NT2/D1 (cell line): ENCODE results near the gene ANAPC4.

Source experiments
- DNase-seq: peaks from one replicate; pipeline ENCODE4 v3.0.0-alpha.2; 2011; ENCODE audit warnings: low read depth, low spot score
- H3K27me3 ChIP-seq: 2 replicates; pipeline ENCODE4 v1.6.0; 2011; ENCODE audit warnings: mild to moderate bottlenecking; ENCODE audit not compliant: insufficient read length, insufficient read depth
- H3K36me3 ChIP-seq: 2 replicates; pipeline ENCODE4 v1.6.1; 2011; ENCODE audit warnings: mild to moderate bottlenecking, low read length, mixed read lengths; ENCODE audit not compliant: insufficient read depth, insufficient read length
- H3K4me1 ChIP-seq: 2 replicates; pipeline ENCODE4 v1.5.1; 2011; ENCODE audit not compliant: insufficient read depth, insufficient read length
- H3K4me3 ChIP-seq: 2 replicates; pipeline ENCODE4 v1.5.1; 2011; ENCODE audit warnings: low read depth; ENCODE audit not compliant: insufficient read length
- H3K9ac ChIP-seq: 2 replicates; pipeline ENCODE4 v1.6.0; 2011; ENCODE audit warnings: low read depth; ENCODE audit not compliant: insufficient read length
- H3K9me3 ChIP-seq: 2 replicates; pipeline ENCODE4 v1.5.1; 2011; ENCODE audit warnings: mild to moderate bottlenecking, low read length; ENCODE audit not compliant: insufficient read depth
- SUZ12 ChIP-seq: IDR thresholded peaks from 2 replicates; pipeline ENCODE4 v1.6.1; 2011; ENCODE audit not compliant: insufficient read length, insufficient read depth; ENCODE audit errors: extremely low read depth
- YY1 ChIP-seq: IDR thresholded peaks from 2 replicates; pipeline ENCODE4 v1.6.1; 2011; ENCODE audit not compliant: insufficient read length, insufficient read depth
- ZNF274 ChIP-seq: IDR thresholded peaks from 2 replicates; pipeline ENCODE4 v1.6.1; 2011; ENCODE audit warnings: mild to moderate bottlenecking, low read depth, low read length

The ANAPC4 gene

GRCh38 chr4:25423548-25423947 is 46.5 kb downstream of the ANAPC4 start:
- H3K9ac ChIP-seq = no peak overlapping the region
- DNase-seq = no peak
- H3K36me3 ChIP-seq = peaks cover 13% of the 10 kb centered on the region
- peaks cover 5% of the 10 kb centered on the region; the same call in 1 of the 2 replicates for H3K9me3 ChIP-seq
- H3K4me3 ChIP-seq = no peak overlapping the region
- TF ChIP-seq YY1 = no peak
- no peak for TF ChIP-seq SUZ12
- no peak for TF ChIP-seq ZNF274
- H3K27me3 ChIP-seq = no peaks in the 10 kb centered on the region
- no peaks in the 10 kb centered on the region for H3K4me1 ChIP-seq

GRCh38 chr4:25424539-25425228 is 47.6 kb downstream of the ANAPC4 start:
- Histone ChIP-seq H3K9ac (no peak overlapping the region), H3K9me3 (peaks cover 5% of the 10 kb centered on the region; the same call in 1 of the 2 replicates), H3K36me3 (peaks cover 4% of the 10 kb centered on the region), H3K4me3 (no peak overlapping the region), H3K4me1 (no peaks in the 10 kb centered on the region), H3K27me3 (no peaks in the 10 kb centered on the region)
- TF ChIP-seq SUZ12 (no peak), YY1 (no peak), ZNF274 (no peak)
- no peak for DNase-seq

GRCh38 chr4:25425361-25425760 is 48.3 kb downstream of the ANAPC4 start:
- no peaks in the 10 kb centered on the region for H3K27me3 ChIP-seq
- H3K4me1 ChIP-seq = no peaks in the 10 kb centered on the region
- peaks cover 5% of the 10 kb centered on the region; the same call in 1 of the 2 replicates for H3K9me3 ChIP-seq
- DNase-seq = no peak
- no peak overlapping the region for H3K9ac ChIP-seq
- TF ChIP-seq YY1 (no peak), SUZ12 (no peak), ZNF274 (no peak)
- H3K4me3 ChIP-seq = no peak overlapping the region
- H3K36me3 ChIP-seq = peaks cover 4% of the 10 kb centered on the region

GRCh38 chr4:25427871-25428270 is 50.8 kb downstream of the ANAPC4 start:
- Histone ChIP-seq H3K9me3 (peaks cover 5% of the 10 kb centered on the region; the same call in 1 of the 2 replicates), H3K4me1 (no peaks in the 10 kb centered on the region), H3K9ac (no peak overlapping the region), H3K36me3 (peaks cover 4% of the 10 kb centered on the region), H3K27me3 (no peaks in the 10 kb centered on the region), H3K4me3 (no peak overlapping the region)
- DNase-seq = no peak
- TF ChIP-seq ZNF274 (no peak), SUZ12 (no peak), YY1 (no peak)

- no peak overlapping the region for H3K9ac ChIP-seq
- no peaks in the 10 kb centered on the region for H3K27me3 ChIP-seq
- H3K36me3 ChIP-seq = peaks cover 2% of the 10 kb centered on the region
- peaks cover 2% of the 10 kb centered on the region for H3K4me1 ChIP-seq
- no peak for DNase-seq
- H3K4me3 ChIP-seq = no peak overlapping the region
- H3K9me3 ChIP-seq = peaks cover 5% of the 10 kb centered on the region; the same call in 1 of the 2 replicates
- TF ChIP-seq ZNF274 (no peak), YY1 (no peak), SUZ12 (no peak)
Measured at GRCh38 chr4:25430630-25431029, 53.6 kb downstream of the ANAPC4 start.

- no peak for DNase-seq
- Histone ChIP-seq H3K4me1 (peaks cover 2% of the 10 kb centered on the region), H3K4me3 (no peak overlapping the region), H3K9me3 (no peaks in the 10 kb centered on the region), H3K9ac (no peak overlapping the region), H3K36me3 (no peaks in the 10 kb centered on the region), H3K27me3 (no peaks in the 10 kb centered on the region)
- TF ChIP-seq YY1 = no peak
- no peak for TF ChIP-seq SUZ12
- no peak for TF ChIP-seq ZNF274
Measured at GRCh38 chr4:25433966-25434827, 57.1 kb downstream of the ANAPC4 start.

GRCh38 chr4:25437926-25438325 is 60.9 kb downstream of the ANAPC4 start:
- H3K27me3 ChIP-seq = no peaks in the 10 kb centered on the region
- H3K4me1 ChIP-seq = peaks cover 6% of the 10 kb centered on the region
- DNase-seq = no peak
- H3K9ac ChIP-seq = no peak overlapping the region
- no peaks in the 10 kb centered on the region for H3K9me3 ChIP-seq
- TF ChIP-seq SUZ12 (no peak), YY1 (no peak), ZNF274 (no peak)
- H3K4me3 ChIP-seq = no peak overlapping the region
- H3K36me3 ChIP-seq = no peaks in the 10 kb centered on the region
